Activated CD4-positive, alpha-beta memory T cell treated with anti-CD3 and anti-CD28 coated beads for 36 hours (primary cell): Measurements from ENCODE around the gene PEX5L. TPM values are rescaled to one million over a fixed set of nuclear protein-coding genes. Genes with fewer than 3 reads are reported as not detected.
A peak's percentile ranks its signal among the peaks of the same experiment; 100 is the strongest.

Source experiments
- CTCF ChIA-PET: fragments of 350-600 bp; sonication (Branson Sonifier 250); formaldehyde crosslinking; loops from one replicate; lab custom pipeline; 2021; ENCODE audit warnings: antibody characterized with exemption, inconsistent platforms; lab: Charles Lee
- POLR2A ChIA-PET: fragments of 350-600 bp; sonication (Branson Sonifier 250); formaldehyde crosslinking; loops from one replicate; lab custom pipeline; 2021; ENCODE audit warnings: antibody characterized with exemption; lab: Charles Lee
- DNase-seq: peaks from one replicate; pipeline ENCODE4 v3.0.0-alpha.2; 2020
- H3K27ac Mint-ChIP-seq: one replicate; pipeline ENCODE4 v1.8.0; 2021; ENCODE audit warnings: mixed read lengths
- H3K27me3 Mint-ChIP-seq: one replicate; pipeline ENCODE4 v1.8.0; 2021; ENCODE audit warnings: mixed read lengths
- H3K36me3 Mint-ChIP-seq: one replicate; pipeline ENCODE4 v1.8.0; 2021; ENCODE audit warnings: mixed read lengths
- H3K4me1 Mint-ChIP-seq: one replicate; pipeline ENCODE4 v1.8.0; 2021; ENCODE audit warnings: low read depth, mixed read lengths
- H3K4me3 Mint-ChIP-seq: one replicate; pipeline ENCODE4 v1.8.0; 2021; ENCODE audit warnings: mild to moderate bottlenecking, mixed read lengths
- H3K9me3 Mint-ChIP-seq: one replicate; pipeline ENCODE4 v1.8.0; 2021; ENCODE audit warnings: mixed read lengths
- intact Hi-C: fragments of 100-400 bp; cut with micrococcal nuclease; formaldehyde crosslinking; loops from one replicate; pipeline ENCODE4 v1.15.1; 2023
- total RNA-seq, 2 experiments: library from RNA; stranded (reverse); gene quantifications; one replicate each; pipeline ENCODE4 v1.2.3, GENCODE V29; 2021

The PEX5L gene
- total RNA-seq, 2 experiments from 2014 or later, result not detected

DNA sequence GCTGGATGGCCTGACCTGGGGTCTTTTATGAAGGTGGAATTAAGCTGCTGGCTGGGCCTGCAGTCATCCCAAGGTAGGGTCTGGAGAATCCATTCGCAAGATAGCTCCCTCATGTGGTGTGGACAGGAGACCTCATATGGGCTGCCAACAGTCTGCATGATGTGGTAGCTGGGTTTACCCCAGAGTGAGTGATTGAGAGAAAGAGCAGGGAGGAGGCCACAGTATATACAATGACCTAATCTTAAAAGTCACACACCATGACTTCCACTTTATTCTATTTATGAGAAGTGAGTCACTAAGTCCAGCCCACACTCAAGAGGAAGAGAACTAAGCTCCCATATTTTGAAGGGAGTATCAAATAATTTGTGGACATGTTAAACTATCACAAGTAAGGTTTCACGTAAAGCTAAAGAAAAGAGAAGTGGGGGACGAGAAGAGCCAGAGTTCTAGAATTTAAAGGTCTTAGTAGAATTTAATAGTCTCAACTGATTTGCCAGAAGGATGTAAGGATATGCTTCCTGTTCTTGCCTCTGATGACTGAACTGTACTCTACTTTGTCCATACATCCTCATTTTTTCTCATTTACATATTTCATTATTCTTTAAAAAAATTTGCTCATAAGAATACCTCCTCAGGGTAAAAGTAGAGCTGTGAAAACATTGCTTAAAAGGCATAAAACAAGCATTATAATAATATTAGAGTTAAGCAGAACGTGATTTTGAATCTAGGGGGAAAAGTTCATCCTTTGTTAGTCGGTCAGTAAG, 184.4 kb downstream of the PEX5L start:
- Mint-ChIP-seq H3K27ac (no peak overlapping the region), H3K27me3 (peaks cover 1% of the 10 kb centered on the region), H3K9me3 (no peaks in the 10 kb centered on the region), H3K4me1 (no peaks in the 10 kb centered on the region), H3K36me3 (no peaks in the 10 kb centered on the region), H3K4me3 (no peak overlapping the region)
- CTCF ChIA-PET, result interaction anchor here (0.6 kb wide), 1 partner anchor 23 kb away, joined by 3 read pairs; no protein-coding TSS in a partner anchor
- intact Hi-C loops, result no loop called here
- POLR2A ChIA-PET, result no interaction called here
- peak; percentile 13 for DNase-seq

DNA sequence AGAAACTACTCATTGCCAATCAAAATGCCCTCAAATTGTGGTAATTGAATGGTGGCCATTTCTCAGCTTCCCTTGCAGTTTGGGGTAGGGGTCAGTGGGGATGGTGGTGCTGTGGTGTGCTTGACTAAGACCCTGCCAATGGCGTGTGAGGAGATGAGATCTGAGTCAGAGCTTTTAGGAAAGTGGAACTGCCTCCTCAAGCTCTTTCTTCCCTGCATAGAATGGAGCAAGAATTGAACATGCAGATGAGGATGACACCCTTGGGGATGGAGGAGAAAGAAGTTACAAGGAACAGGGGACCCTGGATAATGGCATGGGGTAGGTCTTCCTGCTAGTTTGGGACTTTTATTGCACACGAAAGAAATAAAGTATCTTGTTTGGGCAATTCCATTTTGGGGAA, 188.0 kb downstream of the PEX5L start:
- H3K9me3 Mint-ChIP-seq, result no peaks in the 10 kb centered on the region
- H3K36me3 Mint-ChIP-seq, result no peaks in the 10 kb centered on the region
- peaks cover 1% of the 10 kb centered on the region for H3K27me3 Mint-ChIP-seq
- H3K4me1 Mint-ChIP-seq, result no peaks in the 10 kb centered on the region
- POLR2A ChIA-PET, result no interaction called here
- no peak overlapping the region for H3K27ac Mint-ChIP-seq
- intact Hi-C loops, result no loop called here
- no peak overlapping the region for H3K4me3 Mint-ChIP-seq
- DNase-seq, result no peak
- CTCF ChIA-PET, result interaction anchor here (1.5 kb wide), 1 partner anchor 37 kb away, joined by 3 read pairs; no protein-coding TSS in a partner anchor

DNA sequence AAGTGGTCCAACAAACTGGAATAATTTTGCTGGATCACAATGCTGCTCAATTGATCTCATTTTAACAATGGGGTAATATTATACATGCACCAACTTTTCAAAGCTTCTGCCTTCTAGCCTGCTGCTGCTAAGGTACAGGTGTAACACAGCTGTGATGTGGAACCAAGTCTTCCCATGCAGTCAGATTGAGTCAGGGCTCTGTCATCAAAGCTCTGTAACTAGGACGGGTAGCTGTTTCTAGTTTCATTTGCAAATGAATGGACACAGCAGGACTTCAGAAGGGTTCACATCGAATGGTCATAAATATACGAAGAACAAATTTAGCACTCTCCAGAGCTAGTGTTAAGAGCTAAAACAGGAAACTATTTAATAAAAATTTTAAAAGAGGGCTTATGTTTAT, 194.7 kb downstream of the PEX5L start:
- intact Hi-C loops, result no loop called here
- H3K9me3 Mint-ChIP-seq, result no peaks in the 10 kb centered on the region
- CTCF ChIA-PET, result interaction anchor here (0.6 kb wide), 2 partner anchors 1934 to 1944 kb away, joined by 3 to 4 read pairs; no protein-coding TSS in a partner anchor
- POLR2A ChIA-PET, result no interaction called here
- no peaks in the 10 kb centered on the region for H3K27me3 Mint-ChIP-seq
- H3K27ac Mint-ChIP-seq, result no peak overlapping the region
- H3K4me3 Mint-ChIP-seq, result no peak overlapping the region
- no peaks in the 10 kb centered on the region for H3K36me3 Mint-ChIP-seq
- H3K4me1 Mint-ChIP-seq, result no peaks in the 10 kb centered on the region
- no peak for DNase-seq

DNA sequence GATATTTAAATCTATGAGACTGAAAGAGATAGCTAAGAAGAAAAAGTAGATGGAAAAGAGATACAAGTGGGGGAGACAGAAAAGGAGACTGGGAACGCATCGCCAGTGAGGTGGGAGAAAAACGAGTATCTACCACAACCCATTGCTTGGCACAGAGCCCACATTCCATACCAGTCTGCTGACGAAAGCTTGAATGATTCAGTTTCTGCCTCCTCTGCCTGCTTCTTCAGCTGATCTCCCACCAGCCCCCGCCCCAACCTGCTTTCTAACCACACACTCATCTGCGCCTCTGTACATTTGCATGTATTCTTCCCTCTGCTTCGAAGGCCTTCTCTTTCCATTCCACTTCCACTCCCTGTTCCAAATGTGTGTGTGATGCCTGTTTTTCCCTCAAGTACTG, 195.8 kb downstream of the PEX5L start:
- H3K36me3 Mint-ChIP-seq, result no peaks in the 10 kb centered on the region
- H3K9me3 Mint-ChIP-seq, result no peaks in the 10 kb centered on the region
- H3K27me3 Mint-ChIP-seq, result no peaks in the 10 kb centered on the region
- no peak for DNase-seq
- POLR2A ChIA-PET, result no interaction called here
- no peaks in the 10 kb centered on the region for H3K4me1 Mint-ChIP-seq
- intact Hi-C loops, result no loop called here
- CTCF ChIA-PET, result no interaction called here
- H3K27ac Mint-ChIP-seq, result no peak overlapping the region
- H3K4me3 Mint-ChIP-seq, result no peak overlapping the region

DNA sequence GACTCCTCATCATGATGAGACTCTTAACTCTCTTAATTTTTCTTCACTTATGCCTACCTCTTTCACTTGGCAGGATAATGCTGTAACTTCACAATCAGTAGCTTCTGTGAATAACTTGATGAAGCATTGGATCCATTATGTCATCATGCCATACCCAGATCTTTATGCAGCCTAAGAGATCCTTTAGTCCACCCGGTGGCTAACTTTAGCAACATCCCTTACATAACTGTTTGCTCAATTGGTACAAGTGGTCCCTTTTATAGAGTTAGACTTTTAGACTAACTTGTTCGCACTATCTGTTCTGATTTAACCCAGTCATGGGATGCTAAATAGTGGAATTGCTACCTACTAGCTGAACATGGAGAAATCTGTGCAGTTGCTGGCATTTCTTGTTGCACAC, 199.4 kb downstream of the PEX5L start:
- no peak for DNase-seq
- Mint-ChIP-seq H3K9me3 (no peaks in the 10 kb centered on the region), H3K27me3 (no peaks in the 10 kb centered on the region), H3K4me3 (no peak overlapping the region), H3K36me3 (no peaks in the 10 kb centered on the region), H3K27ac (no peak overlapping the region), H3K4me1 (no peaks in the 10 kb centered on the region)
- ChIA-PET POLR2A (no interaction called here), CTCF (no interaction called here)
- intact Hi-C loops, result no loop called here

DNA sequence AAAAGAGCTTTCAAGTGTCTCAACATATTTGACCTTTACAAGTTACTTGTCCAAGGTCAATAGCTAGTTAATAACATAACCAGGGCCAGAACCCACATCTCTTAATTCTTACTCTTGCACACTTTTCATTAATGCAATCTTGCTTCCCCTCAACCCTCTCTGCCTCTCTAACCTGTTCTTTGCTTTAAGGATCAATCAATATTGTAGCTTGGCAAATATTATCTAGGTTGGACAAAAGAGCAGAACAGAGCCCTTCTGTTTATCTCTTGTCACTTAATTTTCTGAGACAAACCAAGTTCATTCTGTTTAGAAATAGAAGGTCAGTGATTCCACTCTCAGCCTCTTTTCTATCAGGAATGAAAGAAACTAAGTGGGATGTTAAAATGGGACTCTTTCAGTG, 203.4 kb downstream of the PEX5L start:
- ChIA-PET CTCF (interaction anchor here (1.1 kb wide), 1 partner anchor 184 kb away, joined by 3 read pairs; no protein-coding TSS in a partner anchor), POLR2A (no interaction called here)
- no peak overlapping the region for H3K27ac Mint-ChIP-seq

DNA sequence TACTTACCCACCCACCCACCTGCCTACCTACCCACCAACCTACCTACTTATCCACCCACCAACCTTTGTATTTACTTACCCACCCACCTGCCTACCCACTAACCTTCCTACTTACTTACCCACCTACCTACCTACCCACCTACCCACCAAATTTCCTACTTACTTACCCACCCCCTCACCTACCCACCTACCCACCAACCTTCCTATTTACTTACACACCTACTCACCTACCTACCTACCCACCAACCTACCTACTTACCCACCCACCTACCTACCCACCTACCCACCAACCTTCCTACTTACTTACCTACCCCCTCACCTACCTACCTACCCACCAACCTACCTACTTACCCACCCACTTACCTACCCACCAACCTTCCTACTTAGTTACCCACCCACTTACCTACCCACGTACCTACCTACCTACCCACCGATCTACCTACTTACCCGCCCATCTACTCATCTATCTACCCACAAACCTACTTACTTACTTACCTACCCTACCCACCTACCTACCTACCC, 204.3 kb downstream of the PEX5L start:
- CTCF ChIA-PET, result interaction anchor here (1.1 kb wide), 1 partner anchor 183 kb away, joined by 3 read pairs; no protein-coding TSS in a partner anchor
- H3K4me1 Mint-ChIP-seq, result no peaks in the 10 kb centered on the region
- intact Hi-C loops, result no loop called here

More for the DNA sequence above, 203.4 kb downstream of the PEX5L start:
- DNase-seq, result no peak
- Mint-ChIP-seq H3K36me3 (no peaks in the 10 kb centered on the region), H3K27me3 (no peaks in the 10 kb centered on the region), H3K9me3 (no peaks in the 10 kb centered on the region), H3K4me3 (no peak overlapping the region), H3K4me1 (no peaks in the 10 kb centered on the region)
- intact Hi-C loops, result no loop called here

DNA sequence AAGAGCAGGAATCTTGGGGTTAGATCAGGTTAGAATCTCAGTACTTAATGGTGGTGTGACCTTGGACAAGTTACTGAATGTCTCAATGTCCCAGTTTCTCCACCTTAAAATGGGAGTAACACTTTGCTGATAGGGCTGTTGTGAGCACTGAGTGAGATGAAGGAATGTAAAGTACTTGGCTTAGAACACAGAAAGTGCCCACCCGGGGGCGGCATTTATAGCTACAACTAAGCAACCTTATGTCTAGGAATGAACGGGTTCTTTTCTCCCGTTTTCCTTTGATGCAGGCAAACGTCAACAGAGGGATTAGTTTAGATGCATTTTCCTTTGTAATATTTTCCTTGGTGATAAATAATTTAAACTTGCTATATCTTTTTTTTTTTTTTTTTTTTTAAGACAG, 207.3 kb downstream of the PEX5L start:
- intact Hi-C loops, result no loop called here
- ChIA-PET CTCF (interaction anchor here (0.6 kb wide), 1 partner anchor 23 kb away, joined by 3 read pairs; no protein-coding TSS in a partner anchor), POLR2A (no interaction called here)
- H3K36me3 Mint-ChIP-seq, result no peaks in the 10 kb centered on the region
- no peaks in the 10 kb centered on the region for H3K4me1 Mint-ChIP-seq
- no peaks in the 10 kb centered on the region for H3K27me3 Mint-ChIP-seq
- no peak for DNase-seq
- no peaks in the 10 kb centered on the region for H3K9me3 Mint-ChIP-seq
- H3K4me3 Mint-ChIP-seq, result no peak overlapping the region
- no peak overlapping the region for H3K27ac Mint-ChIP-seq

More for the DNA sequence above, 204.3 kb downstream of the PEX5L start:
- H3K27me3 Mint-ChIP-seq, result no peaks in the 10 kb centered on the region
- H3K36me3 Mint-ChIP-seq, result no peaks in the 10 kb centered on the region
- no peaks in the 10 kb centered on the region for H3K9me3 Mint-ChIP-seq
- H3K27ac Mint-ChIP-seq, result no peak overlapping the region
- no peak overlapping the region for H3K4me3 Mint-ChIP-seq
- POLR2A ChIA-PET, result no interaction called here
- no peak for DNase-seq

DNA sequence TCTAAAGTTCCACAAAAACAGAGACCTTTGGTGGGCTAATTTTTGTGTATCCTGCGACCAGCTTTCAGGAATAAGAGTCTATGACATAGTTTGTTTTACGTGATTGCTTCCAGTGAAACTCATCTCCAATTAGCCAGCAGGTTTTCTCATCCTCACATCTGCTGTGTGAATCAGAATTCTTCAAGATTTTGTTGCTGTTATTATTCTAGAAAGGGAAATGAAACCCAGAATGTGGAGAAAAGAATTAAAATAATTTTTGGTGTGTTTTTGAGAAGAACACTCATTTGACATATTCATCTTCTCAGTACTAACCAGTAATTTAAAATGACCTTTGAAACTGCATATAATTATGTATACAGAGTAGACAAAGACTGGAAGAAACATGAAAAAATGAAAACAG, 208.0 kb downstream of the PEX5L start:
- no peaks in the 10 kb centered on the region for H3K9me3 Mint-ChIP-seq
- intact Hi-C loops, result no loop called here
- no peak overlapping the region for H3K27ac Mint-ChIP-seq
- H3K4me3 Mint-ChIP-seq, result no peak overlapping the region
- H3K36me3 Mint-ChIP-seq, result no peaks in the 10 kb centered on the region
- no peaks in the 10 kb centered on the region for H3K4me1 Mint-ChIP-seq
- ChIA-PET POLR2A (no interaction called here), CTCF (no interaction called here)
- no peak for DNase-seq
- H3K27me3 Mint-ChIP-seq, result no peaks in the 10 kb centered on the region

DNA sequence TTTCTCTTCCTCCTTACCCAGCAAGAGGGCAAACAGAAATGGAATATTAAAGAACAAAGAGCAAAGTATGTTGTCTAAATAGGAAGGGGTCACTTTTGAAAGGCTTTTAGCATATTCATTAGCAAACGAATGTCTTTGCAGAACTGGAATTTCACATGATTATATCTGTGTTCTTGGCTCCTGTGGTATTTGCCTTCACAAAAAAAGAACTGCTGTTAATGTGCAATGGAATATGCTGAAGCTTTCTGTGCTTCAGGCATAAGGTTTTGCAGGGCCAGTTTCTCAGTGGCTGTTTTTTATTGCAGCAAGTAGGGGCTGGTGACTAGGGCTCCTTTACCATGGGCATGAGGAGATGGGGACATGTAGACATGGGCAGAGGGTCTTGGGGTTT, 210.5 kb downstream of the PEX5L start:
- ChIA-PET POLR2A (no interaction called here), CTCF (no interaction called here)
- Mint-ChIP-seq H3K27me3 (peaks cover 1% of the 10 kb centered on the region), H3K4me3 (no peak overlapping the region), H3K4me1 (no peaks in the 10 kb centered on the region), H3K36me3 (no peaks in the 10 kb centered on the region), H3K9me3 (no peaks in the 10 kb centered on the region), H3K27ac (no peak overlapping the region)
- no peak for DNase-seq
- intact Hi-C loops, result no loop called here

DNA sequence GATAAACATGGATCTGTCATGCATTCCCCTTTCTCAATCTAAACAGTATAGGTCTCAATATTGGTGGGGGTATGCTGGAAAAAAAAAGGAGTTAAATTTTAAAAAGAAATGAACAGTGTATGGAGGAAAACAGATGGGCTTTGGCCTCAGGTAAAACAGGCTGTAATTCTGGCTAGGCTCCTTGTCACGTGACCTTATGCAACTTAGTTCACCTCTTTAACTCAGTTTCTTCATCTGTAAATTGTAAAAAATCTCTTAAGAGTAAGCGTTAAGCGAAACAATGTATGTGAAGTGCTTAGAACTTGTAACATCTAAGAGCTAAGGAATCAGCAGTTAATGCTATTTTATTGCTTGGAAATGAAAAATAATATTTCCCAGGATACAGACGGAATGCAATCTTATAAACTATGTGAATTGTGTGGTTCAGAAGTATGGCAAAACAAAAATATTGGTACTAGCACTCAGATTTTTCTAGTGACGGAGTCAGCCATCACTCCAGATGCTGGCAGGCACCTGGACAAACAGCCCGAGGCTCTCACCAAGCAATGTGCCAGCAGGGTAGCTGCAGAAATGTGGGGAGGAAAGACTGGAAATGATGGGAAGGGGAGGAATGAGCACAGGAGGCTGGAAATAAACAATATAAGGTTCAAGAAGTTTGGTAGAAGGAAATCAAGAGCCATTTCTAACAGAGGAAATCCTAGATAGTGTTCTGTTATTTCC, 211.1 kb downstream of the PEX5L start:
- H3K9me3 Mint-ChIP-seq, result no peaks in the 10 kb centered on the region
- no peaks in the 10 kb centered on the region for H3K36me3 Mint-ChIP-seq
- ChIA-PET CTCF (no interaction called here), POLR2A (no interaction called here)
- DNase-seq, result no peak
- intact Hi-C loops, result no loop called here
- no peaks in the 10 kb centered on the region for H3K4me1 Mint-ChIP-seq
- H3K4me3 Mint-ChIP-seq, result no peak overlapping the region
- H3K27me3 Mint-ChIP-seq, result peaks cover 1% of the 10 kb centered on the region
- no peak overlapping the region for H3K27ac Mint-ChIP-seq

DNA sequence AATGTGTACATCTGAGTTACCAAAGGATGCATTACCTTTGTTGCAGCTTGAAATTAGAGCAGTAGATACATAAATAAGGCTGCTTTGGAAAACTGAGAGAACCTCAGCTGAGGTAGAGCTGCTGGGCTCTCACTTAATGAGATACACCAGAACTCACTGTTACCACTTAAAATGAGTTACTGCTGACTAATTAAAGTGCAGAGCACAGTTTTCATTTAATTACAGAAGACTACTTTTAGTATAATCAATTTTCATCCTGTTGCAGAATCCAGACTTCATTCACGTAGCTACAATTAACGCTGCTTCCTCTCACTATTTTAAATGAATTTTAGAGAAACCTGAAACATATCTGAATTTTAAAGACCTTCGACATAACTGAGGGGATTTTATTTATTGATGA, 214.4 kb downstream of the PEX5L start:
- no peak for DNase-seq
- H3K27me3 Mint-ChIP-seq, result peaks cover 1% of the 10 kb centered on the region
- H3K9me3 Mint-ChIP-seq, result no peaks in the 10 kb centered on the region
- ChIA-PET POLR2A (no interaction called here), CTCF (interaction anchor here (2.1 kb wide), 1 partner anchor 11 kb away, joined by 6 read pairs; no protein-coding TSS in a partner anchor)
- no peaks in the 10 kb centered on the region for H3K4me1 Mint-ChIP-seq
- no peak overlapping the region for H3K4me3 Mint-ChIP-seq
- intact Hi-C loops, result no loop called here
- H3K27ac Mint-ChIP-seq, result no peak overlapping the region
- no peaks in the 10 kb centered on the region for H3K36me3 Mint-ChIP-seq
